Measurements from ENCODE around the gene UBE2I.
A peak's percentile ranks its signal among the peaks of the same experiment; 100 is the strongest.

Gene UBE2I

DNA sequence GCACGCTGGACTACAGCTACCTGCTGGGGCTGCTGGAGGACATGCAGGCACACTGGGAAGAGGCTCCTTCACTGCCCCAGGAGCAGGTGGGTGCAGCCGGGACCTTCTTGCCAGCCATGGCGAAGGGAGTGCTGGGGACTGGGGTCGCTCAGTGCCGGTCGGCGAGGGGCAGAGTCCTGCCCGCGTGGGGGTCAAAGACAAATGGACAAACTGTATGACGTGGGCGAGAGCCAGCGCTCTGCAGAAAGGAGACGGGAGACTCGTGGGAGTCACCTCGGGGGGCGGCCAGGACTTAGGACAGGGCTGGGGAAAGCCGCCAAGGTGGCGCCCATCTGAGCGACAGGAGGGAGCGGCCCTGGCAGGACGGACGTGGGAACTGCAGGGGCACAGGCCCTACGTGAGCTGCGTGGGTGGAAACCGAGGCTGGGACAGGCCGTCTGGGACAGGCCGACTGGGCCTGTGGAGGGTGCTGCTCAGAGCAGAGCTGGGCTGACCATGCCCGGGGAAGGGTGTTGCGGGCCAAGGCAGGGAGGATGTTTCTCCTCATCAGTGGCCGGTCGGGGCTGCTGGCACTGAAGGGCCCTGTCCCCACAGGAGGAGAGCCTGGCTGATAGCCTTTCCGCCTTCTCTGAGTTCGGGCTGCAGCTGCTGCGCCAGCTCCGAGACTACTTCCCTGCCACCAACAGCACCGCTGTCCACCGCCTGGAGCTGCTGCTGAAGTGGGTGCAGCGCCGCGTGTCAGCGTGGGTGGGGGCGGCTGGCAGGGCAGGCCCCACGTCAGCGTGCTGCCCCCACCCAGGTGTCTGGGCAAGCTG, 34.2 kb downstream of the UBE2I start (continued):
- TF ChIP-seq, protein P1, sequence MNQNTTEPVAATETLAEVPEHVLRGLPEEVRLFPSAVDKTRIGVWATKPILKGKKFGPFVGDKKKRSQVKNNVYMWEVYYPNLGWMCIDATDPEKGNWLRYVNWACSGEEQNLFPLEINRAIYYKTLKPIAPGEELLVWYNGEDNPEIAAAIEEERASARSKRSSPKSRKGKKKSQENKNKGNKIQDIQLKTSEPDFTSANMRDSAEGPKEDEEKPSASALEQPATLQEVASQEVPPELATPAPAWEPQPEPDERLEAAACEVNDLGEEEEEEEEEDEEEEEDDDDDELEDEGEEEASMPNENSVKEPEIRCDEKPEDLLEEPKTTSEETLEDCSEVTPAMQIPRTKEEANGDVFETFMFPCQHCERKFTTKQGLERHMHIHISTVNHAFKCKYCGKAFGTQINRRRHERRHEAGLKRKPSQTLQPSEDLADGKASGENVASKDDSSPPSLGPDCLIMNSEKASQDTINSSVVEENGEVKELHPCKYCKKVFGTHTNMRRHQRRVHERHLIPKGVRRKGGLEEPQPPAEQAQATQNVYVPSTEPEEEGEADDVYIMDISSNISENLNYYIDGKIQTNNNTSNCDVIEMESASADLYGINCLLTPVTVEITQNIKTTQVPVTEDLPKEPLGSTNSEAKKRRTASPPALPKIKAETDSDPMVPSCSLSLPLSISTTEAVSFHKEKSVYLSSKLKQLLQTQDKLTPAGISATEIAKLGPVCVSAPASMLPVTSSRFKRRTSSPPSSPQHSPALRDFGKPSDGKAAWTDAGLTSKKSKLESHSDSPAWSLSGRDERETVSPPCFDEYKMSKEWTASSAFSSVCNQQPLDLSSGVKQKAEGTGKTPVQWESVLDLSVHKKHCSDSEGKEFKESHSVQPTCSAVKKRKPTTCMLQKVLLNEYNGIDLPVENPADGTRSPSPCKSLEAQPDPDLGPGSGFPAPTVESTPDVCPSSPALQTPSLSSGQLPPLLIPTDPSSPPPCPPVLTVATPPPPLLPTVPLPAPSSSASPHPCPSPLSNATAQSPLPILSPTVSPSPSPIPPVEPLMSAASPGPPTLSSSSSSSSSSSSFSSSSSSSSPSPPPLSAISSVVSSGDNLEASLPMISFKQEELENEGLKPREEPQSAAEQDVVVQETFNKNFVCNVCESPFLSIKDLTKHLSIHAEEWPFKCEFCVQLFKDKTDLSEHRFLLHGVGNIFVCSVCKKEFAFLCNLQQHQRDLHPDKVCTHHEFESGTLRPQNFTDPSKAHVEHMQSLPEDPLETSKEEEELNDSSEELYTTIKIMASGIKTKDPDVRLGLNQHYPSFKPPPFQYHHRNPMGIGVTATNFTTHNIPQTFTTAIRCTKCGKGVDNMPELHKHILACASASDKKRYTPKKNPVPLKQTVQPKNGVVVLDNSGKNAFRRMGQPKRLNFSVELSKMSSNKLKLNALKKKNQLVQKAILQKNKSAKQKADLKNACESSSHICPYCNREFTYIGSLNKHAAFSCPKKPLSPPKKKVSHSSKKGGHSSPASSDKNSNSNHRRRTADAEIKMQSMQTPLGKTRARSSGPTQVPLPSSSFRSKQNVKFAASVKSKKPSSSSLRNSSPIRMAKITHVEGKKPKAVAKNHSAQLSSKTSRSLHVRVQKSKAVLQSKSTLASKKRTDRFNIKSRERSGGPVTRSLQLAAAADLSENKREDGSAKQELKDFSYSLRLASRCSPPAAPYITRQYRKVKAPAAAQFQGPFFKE (tag by site-specific recombination; IDR thresholded peaks at IDR 0.05; ENCODE audit: borderline replicate concordance) = peak; percentile 38; the same call in 1 of the 2 replicates
- TF ChIP-seq OVOL3 (tag by site-specific recombination; IDR thresholded peaks at IDR 0.05) = no peak
- TF ChIP-seq ZNF621 (tag by site-specific recombination; IDR thresholded peaks at IDR 0.05) = no peak
- TF ChIP-seq, protein P2, sequence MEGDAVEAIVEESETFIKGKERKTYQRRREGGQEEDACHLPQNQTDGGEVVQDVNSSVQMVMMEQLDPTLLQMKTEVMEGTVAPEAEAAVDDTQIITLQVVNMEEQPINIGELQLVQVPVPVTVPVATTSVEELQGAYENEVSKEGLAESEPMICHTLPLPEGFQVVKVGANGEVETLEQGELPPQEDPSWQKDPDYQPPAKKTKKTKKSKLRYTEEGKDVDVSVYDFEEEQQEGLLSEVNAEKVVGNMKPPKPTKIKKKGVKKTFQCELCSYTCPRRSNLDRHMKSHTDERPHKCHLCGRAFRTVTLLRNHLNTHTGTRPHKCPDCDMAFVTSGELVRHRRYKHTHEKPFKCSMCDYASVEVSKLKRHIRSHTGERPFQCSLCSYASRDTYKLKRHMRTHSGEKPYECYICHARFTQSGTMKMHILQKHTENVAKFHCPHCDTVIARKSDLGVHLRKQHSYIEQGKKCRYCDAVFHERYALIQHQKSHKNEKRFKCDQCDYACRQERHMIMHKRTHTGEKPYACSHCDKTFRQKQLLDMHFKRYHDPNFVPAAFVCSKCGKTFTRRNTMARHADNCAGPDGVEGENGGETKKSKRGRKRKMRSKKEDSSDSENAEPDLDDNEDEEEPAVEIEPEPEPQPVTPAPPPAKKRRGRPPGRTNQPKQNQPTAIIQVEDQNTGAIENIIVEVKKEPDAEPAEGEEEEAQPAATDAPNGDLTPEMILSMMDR (tag by site-specific recombination; IDR thresholded peaks at IDR 0.05) = no peak
- TF ChIP-seq ZNF654 (tag by site-specific recombination; IDR thresholded peaks at IDR 0.05; ENCODE audit: low read depth) = no peak
- TF ChIP-seq, protein P3, sequence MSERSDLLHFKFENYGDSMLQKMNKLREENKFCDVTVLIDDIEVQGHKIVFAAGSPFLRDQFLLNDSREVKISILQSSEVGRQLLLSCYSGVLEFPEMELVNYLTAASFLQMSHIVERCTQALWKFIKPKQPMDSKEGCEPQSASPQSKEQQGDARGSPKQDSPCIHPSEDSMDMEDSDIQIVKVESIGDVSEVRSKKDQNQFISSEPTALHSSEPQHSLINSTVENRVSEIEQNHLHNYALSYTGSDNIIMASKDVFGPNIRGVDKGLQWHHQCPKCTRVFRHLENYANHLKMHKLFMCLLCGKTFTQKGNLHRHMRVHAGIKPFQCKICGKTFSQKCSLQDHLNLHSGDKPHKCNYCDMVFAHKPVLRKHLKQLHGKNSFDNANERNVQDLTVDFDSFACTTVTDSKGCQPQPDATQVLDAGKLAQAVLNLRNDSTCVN (tag by site-specific recombination; optimal IDR thresholded peaks at IDR 0.05) = peak; percentile 9
- TF ChIP-seq ZNF2 (tag by site-specific recombination; IDR thresholded peaks at IDR 0.05) = no peak
- TF ChIP-seq ZNF658 (tag by site-specific recombination; IDR thresholded peaks at IDR 0.05) = no peak
- no peak for TF ChIP-seq ZNF274 (IDR thresholded peaks at IDR 0.05; ENCODE audit: low read length)
- TF ChIP-seq ZNF274 (tag by site-specific recombination; IDR thresholded peaks at IDR 0.05; ENCODE audit: borderline replicate concordance) = no peak
- 0 out of 2 replicates have a peak, but pooled peaks have one; percentile 13 for TF ChIP-seq KLF8 (tag by site-specific recombination; IDR thresholded peaks at IDR 0.05)
- 0 out of 2 replicates have a peak, but pooled peaks have one; percentile 28 for TF ChIP-seq BCL11B (tag by site-specific recombination; IDR thresholded peaks at IDR 0.05; ENCODE audit: low read depth)
- no peak for TF ChIP-seq SCRT1 (tag by site-specific recombination; IDR thresholded peaks at IDR 0.05; ENCODE audit: borderline replicate concordance)
- TF ChIP-seq ZNF777 (tag by site-specific recombination; IDR thresholded peaks at IDR 0.05; ENCODE audit: borderline replicate concordance) = 0 out of 2 replicates have a peak, but pooled peaks have one; percentile 27
- no peak for TF ChIP-seq ZNF292 (tag by site-specific recombination; IDR thresholded peaks at IDR 0.05; ENCODE audit: borderline replicate concordance, low read depth)
- TF ChIP-seq ZNF175 (tag by site-specific recombination; IDR thresholded peaks at IDR 0.05) = no peak
- no peak for TF ChIP-seq ZNF16 (tag by site-specific recombination; IDR thresholded peaks at IDR 0.05; ENCODE audit: low read depth)
- no peak for TF ChIP-seq ZBTB7A (tag by site-specific recombination; IDR thresholded peaks at IDR 0.05; ENCODE audit: low read depth)
- TF ChIP-seq ZNF214 (tag by site-specific recombination; IDR thresholded peaks at IDR 0.05; ENCODE audit: borderline replicate concordance) = no peak
- no peak for TF ChIP-seq ZBTB17 (tag by site-specific recombination; IDR thresholded peaks at IDR 0.05)
- no peak for TF ChIP-seq KLF9 (tag by site-specific recombination; IDR thresholded peaks at IDR 0.05; ENCODE audit: low read depth)
- no peak for TF ChIP-seq ZNF776 (tag by site-specific recombination; IDR thresholded peaks at IDR 0.05; ENCODE audit: borderline replicate concordance)
- TF ChIP-seq ZNF48 (tag by site-specific recombination; IDR thresholded peaks at IDR 0.05) = no peak
- peak; percentile 47 for TF ChIP-seq ZNF600 (tag by site-specific recombination; IDR thresholded peaks at IDR 0.05)
- no peak for TF ChIP-seq FEZF1 (tag by site-specific recombination; IDR thresholded peaks at IDR 0.05)
- TF ChIP-seq ZNF10 (tag by site-specific recombination; IDR thresholded peaks at IDR 0.05) = peak; percentile 93
- no peak for TF ChIP-seq ZNF558 (tag by site-specific recombination; IDR thresholded peaks at IDR 0.05)
- no peak for TF ChIP-seq SP2 (tag by site-specific recombination; IDR thresholded peaks at IDR 0.05)
- no peak for TF ChIP-seq ZNF623 (tag by site-specific recombination; IDR thresholded peaks at IDR 0.05)
- TF ChIP-seq ZIC2 (tag by site-specific recombination; IDR thresholded peaks at IDR 0.05) = no peak
- TF ChIP-seq EGR2 (tag by site-specific recombination; IDR thresholded peaks at IDR 0.05; ENCODE audit: low read depth) = no peak
- no peak for TF ChIP-seq ZNF510 (tag by site-specific recombination; IDR thresholded peaks at IDR 0.05; ENCODE audit: insufficient replicate concordance)
- TF ChIP-seq GLI4 (tag by site-specific recombination; IDR thresholded peaks at IDR 0.05) = no peak

Measured in HEK293 (cell line).